SK-N-SH treated with all-trans-retinoic acid at 6 μM for 48 hours (cell line): ENCODE results near the gene METTL27.
"Not testable (repeated sequence)": the region's sequence is repeated elsewhere in the genome, so short reads cannot be mapped to it uniquely, and the experiment has no call there.

Source experiments
- ATAC-seq: fragments of 200-7000 bp; cut with Tn5 transposase; 3 replicates; pipeline ENCODE4 v1.9.1; 2020; ENCODE audit warnings: mild to moderate bottlenecking, moderate library complexity
- ARNTL ChIP-seq: fragments of 450-650 bp; formaldehyde crosslinking; IDR thresholded peaks from 2 replicates; pipeline ENCODE4 v1.5.0; 2020; ENCODE audit warnings: low read depth, mild to moderate bottlenecking, moderate library complexity, borderline replicate concordance
- BACH2 ChIP-seq: fragments of 250-450 bp; sonication (Bioruptor Pico); IDR thresholded peaks from 2 replicates; pipeline ENCODE4 v1.9.0; 2021; ENCODE audit warnings: mild to moderate bottlenecking, borderline replicate concordance
- CREB5 ChIP-seq: fragments of 250-450 bp; sonication (Bioruptor Pico); IDR thresholded peaks from 2 replicates; pipeline ENCODE4 v1.5.1; 2020; ENCODE audit warnings: low read depth, mild to moderate bottlenecking, moderate library complexity
- CSDC2 ChIP-seq: fragments of 250-450 bp; sonication (Bioruptor Pico); IDR thresholded peaks from 2 replicates; pipeline ENCODE4 v1.5.0; 2020; ENCODE audit warnings: mild to moderate bottlenecking, moderate library complexity
- CSRNP3 ChIP-seq: fragments of 250-450 bp; sonication (Bioruptor Pico); IDR thresholded peaks from 2 replicates; pipeline ENCODE4 v1.5.1; 2021; ENCODE audit warnings: mild to moderate bottlenecking, moderate library complexity
- GLIS3 ChIP-seq: fragments of 250-450 bp; sonication (Bioruptor Pico); IDR thresholded peaks from 2 replicates; pipeline ENCODE4 v1.5.0; 2020; ENCODE audit warnings: mild to moderate bottlenecking, moderate library complexity
- ISL1 ChIP-seq: fragments of 250-450 bp; sonication (Bioruptor Pico); IDR thresholded peaks from 2 replicates; pipeline ENCODE4 v2.1.2; 2022; ENCODE audit warnings: mild to moderate bottlenecking, moderate library complexity
- OSR1 ChIP-seq: fragments of 250-450 bp; sonication (Bioruptor Pico); IDR thresholded peaks from 2 replicates; pipeline ENCODE4 v1.8.0; 2022; ENCODE audit warnings: moderate library complexity, mild to moderate bottlenecking, inconsistent platforms
- POU6F1 ChIP-seq: fragments of 250-450 bp; sonication (Bioruptor Pico); IDR thresholded peaks from 2 replicates; pipeline ENCODE4 v1.8.0; 2021; ENCODE audit warnings: low read depth, mild to moderate bottlenecking, moderate library complexity, borderline replicate concordance
- PPARA ChIP-seq: fragments of 250-450 bp; sonication (Bioruptor Pico); IDR thresholded peaks from 2 replicates; pipeline ENCODE4 v1.5.0; 2020; ENCODE audit warnings: mild to moderate bottlenecking, borderline replicate concordance
- SNAI2 ChIP-seq: fragments of 250-450 bp; sonication (Bioruptor Pico); IDR thresholded peaks from 2 replicates; pipeline ENCODE4 v1.5.0; 2020; ENCODE audit warnings: mild to moderate bottlenecking, moderate library complexity
- TCF4 ChIP-seq: fragments of 250-450 bp; sonication (Bioruptor Pico); IDR thresholded peaks from 2 replicates; pipeline ENCODE4 v1.8.0; 2021; ENCODE audit warnings: mild to moderate bottlenecking, moderate library complexity, borderline replicate concordance
- TOX ChIP-seq: fragments of 250-450 bp; sonication (Bioruptor Pico); IDR thresholded peaks from 2 replicates; pipeline ENCODE4 v1.8.0; 2021; ENCODE audit warnings: mild to moderate bottlenecking, moderate library complexity, borderline replicate concordance
- TSHZ2 ChIP-seq: fragments of 250-450 bp; sonication (Bioruptor Pico); IDR thresholded peaks from 2 replicates; pipeline ENCODE4 v1.5.0; 2020; ENCODE audit warnings: mild to moderate bottlenecking, moderate library complexity
- ZFP3 ChIP-seq: fragments of 250-450 bp; sonication (Bioruptor Pico); IDR thresholded peaks from 2 replicates; pipeline ENCODE4 v1.5.0; 2020; ENCODE audit warnings: mild to moderate bottlenecking, moderate library complexity
- ZFP30 ChIP-seq: fragments of 450-650 bp; formaldehyde crosslinking; IDR thresholded peaks from 2 replicates; pipeline ENCODE4 v1.5.0; 2022; ENCODE audit warnings: mild to moderate bottlenecking, moderate library complexity
- ZNF565 ChIP-seq: fragments of 450-650 bp; formaldehyde crosslinking; conservative IDR thresholded peaks from 2 replicates; pipeline ENCODE4 v1.5.0; 2020; ENCODE audit warnings: low read depth, mild to moderate bottlenecking, moderate library complexity
- ZNF70 ChIP-seq: fragments of 450-650 bp; formaldehyde crosslinking; IDR thresholded peaks from 2 replicates; pipeline ENCODE4 v1.5.0; 2020; ENCODE audit warnings: mild to moderate bottlenecking, moderate library complexity
- ZNF8 ChIP-seq: fragments of 450-650 bp; formaldehyde crosslinking; IDR thresholded peaks from 2 replicates; pipeline ENCODE4 v1.5.0; 2020; ENCODE audit warnings: mild to moderate bottlenecking, moderate library complexity

Gene METTL27

GRCh38 chr7:73888959-73889358, 46.6 kb upstream of the METTL27 start:
- TF ChIP-seq TCF4 (no peak), BACH2 (no peak), ZFP3 (CRISPR knock-in tag) (no peak)

GRCh38 chr7:73887762-73888161, 45.4 kb upstream of the METTL27 start:
- no peak for TF ChIP-seq CSDC2 (CRISPR knock-in tag)
- no peak for TF ChIP-seq GLIS3 (CRISPR knock-in tag)
- no peak for TF ChIP-seq ZNF70 (CRISPR knock-in tag)
- TF ChIP-seq OSR1 (CRISPR knock-in tag), result no peak
- no peak for TF ChIP-seq TOX (CRISPR knock-in tag)
- no peak for TF ChIP-seq CSRNP3 (CRISPR knock-in tag)
- TF ChIP-seq PPARA, result no peak
- no peak for TF ChIP-seq CREB5
- TF ChIP-seq ZFP30 (CRISPR knock-in tag), result no peak
- no peak for TF ChIP-seq ZNF8 (CRISPR knock-in tag)
- ATAC-seq, result no peak

More at GRCh38 chr7:73888959-73889358, 46.6 kb upstream of the METTL27 start:
- no peak for ATAC-seq

- peak; percentile 65 for ATAC-seq
- no peak for TF ChIP-seq POU6F1 (CRISPR knock-in tag)
- 0 out of 2 replicates have a peak, but pooled peaks have one; percentile 26 for TF ChIP-seq ZFP3 (CRISPR knock-in tag)
- no peak for TF ChIP-seq TSHZ2 (CRISPR knock-in tag)
- 0 out of 2 replicates have a peak, but pooled peaks have one; percentile 15 for TF ChIP-seq ISL1 (CRISPR knock-in tag)
- TF ChIP-seq SNAI2 (CRISPR knock-in tag), result no peak
Observed at GRCh38 chr7:73885975-73886798, 43.9 kb upstream of the METTL27 start.

GRCh38 chr7:73885433-73885974, 43.2 kb upstream of the METTL27 start:
- ATAC-seq, result no peak
- TF ChIP-seq PPARA, result no peak

GRCh38 chr7:73884867-73885422, 42.6 kb upstream of the METTL27 start:
- not testable (repeated sequence) for ATAC-seq

GRCh38 chr7:73882047-73882402, 39.7 kb upstream of the METTL27 start:
- TF ChIP-seq ARNTL (CRISPR knock-in tag) (no peak), TOX (CRISPR knock-in tag) (no peak), TSHZ2 (CRISPR knock-in tag) (no peak), TCF4 (no peak), ISL1 (CRISPR knock-in tag) (no peak), GLIS3 (CRISPR knock-in tag) (no peak), ZNF565 (CRISPR knock-in tag) (no peak)
- no peak for ATAC-seq
